Memory B cell (primary cell): Measurements from ENCODE around the gene PAX8.

ENCODE experiments used
- ATAC-seq: fragments of 150-1000 bp; cut with Tn5 transposase; 2 replicates; pipeline ENCODE4 v1.10.0; 2021; ENCODE audit warnings: low read depth, mild to moderate bottlenecking, moderate library complexity
- DNase-seq, 2 donors: peaks; one replicate each; pipeline ENCODE4 v3.0.0; 2022; ENCODE audit warnings: low spot score in 2 of 2
- H3K27ac Mint-ChIP-seq: one replicate; pipeline ENCODE4 v1.8.0; 2022; ENCODE audit warnings: mild to moderate bottlenecking, moderate library complexity, mixed read lengths
- H3K27me3 Mint-ChIP-seq: one replicate; pipeline ENCODE4 v1.8.0; 2022; ENCODE audit warnings: mixed read lengths
- H3K36me3 Mint-ChIP-seq: one replicate; pipeline ENCODE4 v1.8.0; 2022; ENCODE audit warnings: mild to moderate bottlenecking, mixed read lengths
- H3K4me1 Mint-ChIP-seq: one replicate; pipeline ENCODE4 v1.8.0; 2022; ENCODE audit warnings: mixed read lengths
- H3K4me3 Mint-ChIP-seq: one replicate; pipeline ENCODE4 v1.8.0; 2022; ENCODE audit warnings: mild to moderate bottlenecking, moderate library complexity, mixed read lengths
- H3K9me3 Mint-ChIP-seq: one replicate; pipeline ENCODE4 v1.8.0; 2022; ENCODE audit warnings: mixed read lengths

The PAX8 gene

DNA sequence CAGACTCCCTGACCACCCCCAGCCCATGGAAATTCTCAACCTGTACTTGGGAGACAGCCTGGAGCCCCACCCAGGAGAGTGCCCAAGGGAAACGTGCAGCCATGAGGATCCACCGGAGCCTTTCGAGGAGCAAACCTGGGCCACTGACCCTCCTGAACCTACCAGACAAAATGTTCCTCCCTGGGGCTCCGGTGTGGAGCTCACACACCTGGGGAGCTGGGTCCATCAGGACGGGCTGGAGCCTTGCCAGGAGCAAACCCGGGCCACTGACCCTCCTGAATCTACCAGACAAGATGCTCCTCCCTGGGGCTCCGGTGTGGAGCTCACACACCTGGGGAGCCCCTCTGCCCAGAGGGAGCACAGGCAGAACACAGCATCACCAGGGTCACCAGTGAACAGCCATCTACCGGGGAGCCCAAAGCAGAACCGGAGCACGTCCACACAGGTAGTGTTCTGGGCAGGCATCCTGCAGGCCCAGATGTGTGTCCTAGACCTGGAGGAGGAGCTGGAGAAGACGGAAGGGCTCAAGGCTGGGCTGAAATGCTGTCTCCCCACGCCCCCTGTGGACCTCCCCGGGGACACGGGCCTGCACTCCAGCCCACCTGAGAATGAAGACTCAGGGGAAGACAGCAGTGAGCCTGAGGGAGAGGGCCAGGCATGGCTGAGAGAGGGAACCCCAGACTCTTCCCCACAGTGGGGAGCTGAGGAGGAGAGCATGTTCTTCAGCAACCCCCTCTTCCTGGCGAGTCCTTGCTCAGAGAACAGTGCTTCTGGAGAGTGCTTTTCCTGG lies 96.1 kb downstream of the PAX8 start:
- no peak for ATAC-seq
- Mint-ChIP-seq H3K27ac (peak overlapping the region; percentile 12), H3K4me3 (no peak overlapping the region)

DNA sequence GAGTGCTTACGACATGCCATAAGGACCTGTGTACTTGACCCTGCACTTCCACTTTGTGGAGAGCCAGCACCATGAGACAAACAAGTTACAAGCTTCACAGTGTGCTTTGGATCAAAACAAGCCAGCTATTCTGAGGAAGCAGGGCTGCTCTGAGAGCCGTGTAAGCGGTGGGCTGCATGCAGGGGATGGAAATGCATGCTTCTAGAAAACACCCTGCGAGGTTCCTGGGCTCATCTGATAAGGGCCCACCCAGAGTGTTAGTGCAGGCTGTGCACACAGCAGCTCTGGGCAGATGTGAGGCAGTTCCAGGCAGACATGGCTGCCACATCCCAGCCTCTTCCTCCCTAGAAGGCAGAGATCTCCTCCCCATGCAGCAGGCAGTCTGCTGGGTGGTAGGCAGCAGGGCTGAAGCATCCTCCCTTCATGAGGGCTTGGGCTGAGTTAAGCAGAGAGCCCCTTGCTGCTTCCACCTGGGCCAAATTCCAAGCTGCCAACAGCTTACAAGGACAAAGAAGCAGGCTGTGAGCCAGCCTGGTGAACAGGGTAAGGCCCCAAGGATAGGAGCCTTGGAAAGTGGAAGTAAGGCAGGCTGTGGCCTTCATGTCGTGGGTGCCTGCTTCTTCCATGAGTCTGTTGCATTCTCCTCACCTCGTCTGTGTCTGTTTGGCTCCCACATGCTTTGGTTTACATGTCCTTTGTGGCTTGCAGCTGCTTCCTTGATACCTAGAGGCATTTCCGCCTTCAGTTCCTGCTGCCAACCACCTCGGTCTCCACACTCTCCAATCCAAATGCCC lies 97.3 kb downstream of the PAX8 start:
- ATAC-seq, result no peak
- H3K9me3 Mint-ChIP-seq, result no peaks in the 10 kb centered on the region
- peaks cover 57% of the 10 kb centered on the region for H3K4me1 Mint-ChIP-seq
- peak overlapping the region; percentile 17 for H3K4me3 Mint-ChIP-seq
- no peaks in the 10 kb centered on the region for H3K27me3 Mint-ChIP-seq
- peaks cover 23% of the 10 kb centered on the region for H3K36me3 Mint-ChIP-seq
- no peak for DNase-seq
- peak overlapping the region; percentile 69 for H3K27ac Mint-ChIP-seq

More for the DNA sequence above, 96.1 kb downstream of the PAX8 start:
- peaks cover 24% of the 10 kb centered on the region for H3K36me3 Mint-ChIP-seq
- DNase-seq, result no peak
- peaks cover 58% of the 10 kb centered on the region for H3K4me1 Mint-ChIP-seq
- no peaks in the 10 kb centered on the region for H3K27me3 Mint-ChIP-seq
- H3K9me3 Mint-ChIP-seq, result no peaks in the 10 kb centered on the region

DNA sequence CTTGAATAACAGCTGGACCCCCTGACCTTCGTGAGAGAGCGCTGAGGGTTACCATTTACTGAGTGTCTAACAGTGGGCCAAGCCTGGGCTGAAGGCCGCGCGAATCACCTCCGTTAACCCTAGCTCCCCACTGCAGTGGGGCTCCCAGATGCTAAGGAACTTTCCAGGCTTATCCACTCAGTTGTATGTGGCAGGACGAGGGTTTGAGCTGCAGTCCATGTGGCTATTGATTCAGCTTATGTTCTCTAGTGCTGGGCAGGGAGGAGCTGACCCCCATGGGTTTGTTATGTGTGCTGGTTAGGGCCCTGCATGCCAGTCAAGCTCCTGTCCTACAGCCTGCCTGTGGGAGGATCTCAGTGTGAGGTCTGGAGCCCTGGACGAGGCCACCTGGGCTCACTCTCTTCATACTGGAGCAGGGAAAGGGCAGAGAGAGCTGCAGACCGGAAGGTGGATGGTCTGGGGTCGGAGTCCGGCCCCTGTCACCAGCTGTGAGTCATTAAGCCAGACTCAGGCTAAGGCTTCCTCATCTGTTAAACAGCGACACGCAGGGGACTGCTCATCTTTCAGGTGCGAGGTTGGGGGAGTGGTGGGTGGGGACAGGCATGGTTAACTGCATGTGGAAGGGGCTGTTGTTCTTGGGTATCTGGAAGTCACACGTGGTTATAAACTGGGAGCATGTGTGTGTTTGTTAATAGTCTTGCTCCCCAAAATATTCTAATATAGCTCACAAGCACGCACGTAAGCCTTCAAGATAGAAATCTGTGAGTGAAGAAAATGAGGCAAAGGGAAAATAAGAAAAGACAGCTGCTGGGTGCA lies 98.4 kb downstream of the PAX8 start:
- Mint-ChIP-seq H3K27ac (peak overlapping the region; percentile 69), H3K27me3 (no peaks in the 10 kb centered on the region), H3K36me3 (peaks cover 16% of the 10 kb centered on the region), H3K9me3 (no peaks in the 10 kb centered on the region), H3K4me3 (peak overlapping the region; percentile 55), H3K4me1 (peaks cover 52% of the 10 kb centered on the region)
- DNase-seq, result no peak
- no peak for ATAC-seq

DNA sequence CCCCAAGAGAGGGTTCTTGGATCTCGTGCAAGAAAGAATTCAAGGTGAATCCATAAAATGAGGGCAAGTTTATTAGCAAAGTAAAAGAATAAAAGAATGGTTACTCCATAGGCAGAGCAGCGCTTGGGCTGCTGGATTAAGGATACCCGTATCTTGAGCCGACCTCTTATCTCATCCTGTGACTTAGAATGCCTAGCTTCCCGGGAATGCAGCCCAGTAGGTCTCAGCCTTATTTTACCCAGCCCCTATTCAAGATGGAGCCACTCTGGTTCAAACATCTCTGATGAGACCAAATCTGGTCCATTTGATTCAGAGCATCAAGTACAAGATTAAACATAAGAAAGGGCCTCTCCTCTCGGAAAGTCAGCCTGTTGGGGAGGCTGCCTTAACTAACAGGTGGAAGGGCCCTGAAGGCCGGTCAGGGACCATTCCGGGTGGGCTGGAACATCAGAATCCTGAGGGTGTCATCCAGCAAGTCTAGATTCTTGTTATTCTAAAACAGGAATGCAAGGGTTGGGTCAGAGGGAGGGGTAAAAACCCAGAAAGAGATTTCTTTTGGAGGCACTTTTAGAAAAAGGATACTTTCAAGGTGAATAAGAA lies 99.2 kb downstream of the PAX8 start:
- Mint-ChIP-seq H3K4me1 (peaks cover 54% of the 10 kb centered on the region), H3K27ac (peak overlapping the region; percentile 49), H3K9me3 (no peaks in the 10 kb centered on the region), H3K36me3 (peaks cover 15% of the 10 kb centered on the region), H3K4me3 (no peak overlapping the region), H3K27me3 (no peaks in the 10 kb centered on the region)
- no peak for ATAC-seq
- no peak for DNase-seq

DNA sequence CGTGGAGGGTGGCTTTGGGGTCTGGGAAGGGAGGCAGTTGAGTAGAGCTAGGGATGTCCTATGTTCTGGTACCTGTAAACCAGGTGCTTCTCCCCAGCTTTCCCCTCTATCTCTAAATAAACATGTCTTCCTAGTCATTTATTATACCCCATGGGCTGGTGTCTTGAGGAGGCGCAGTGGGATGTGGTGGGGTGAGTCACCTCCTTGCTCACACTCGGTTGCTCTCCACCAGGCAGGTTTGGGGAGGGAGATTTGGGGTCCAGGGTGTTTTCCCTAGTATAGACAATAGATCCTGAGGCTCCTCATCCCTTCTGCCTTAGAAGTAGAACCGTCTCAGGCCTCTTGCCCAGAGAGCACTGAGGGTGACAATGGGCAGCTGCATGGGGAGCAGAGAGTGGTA lies 99.8 kb downstream of the PAX8 start:
- Mint-ChIP-seq H3K4me3 (peak overlapping the region; percentile 60), H3K27ac (peak overlapping the region; percentile 49), H3K4me1 (peaks cover 52% of the 10 kb centered on the region), H3K9me3 (no peaks in the 10 kb centered on the region), H3K36me3 (peaks cover 13% of the 10 kb centered on the region), H3K27me3 (no peaks in the 10 kb centered on the region)
- ATAC-seq (no peak), DNase-seq (no peak)

DNA sequence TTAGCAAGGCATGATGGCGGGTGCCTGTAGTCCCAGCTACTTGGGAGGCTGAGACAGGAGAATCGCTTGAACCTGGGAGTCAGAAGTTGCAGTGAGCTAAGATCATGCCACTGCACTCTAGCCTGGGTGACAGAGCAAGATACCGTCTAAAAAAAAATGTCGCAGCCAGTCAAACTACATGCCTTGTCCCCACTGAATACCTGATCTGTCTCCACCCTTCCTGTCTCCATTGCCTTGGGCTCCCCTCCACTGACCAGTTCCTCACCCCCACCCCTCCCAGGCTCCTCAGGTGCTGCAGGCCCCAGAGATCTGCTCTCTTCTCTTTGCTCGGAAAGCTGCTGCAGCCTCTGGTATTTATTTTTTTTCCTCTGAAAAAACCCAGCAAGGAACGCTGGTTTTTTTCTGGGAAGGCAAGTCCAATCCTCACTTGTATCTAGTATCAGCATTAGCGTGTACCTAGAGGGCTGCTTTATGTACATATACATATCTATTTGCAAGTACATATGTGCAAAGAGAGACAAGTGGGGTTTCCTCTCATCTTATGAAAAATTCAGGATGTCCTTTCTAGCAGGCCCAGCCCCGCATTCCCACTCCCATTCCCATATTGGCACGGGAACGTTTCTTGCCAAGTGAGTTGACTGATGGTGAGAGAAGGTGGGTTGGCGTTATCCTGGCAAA lies 100.5 kb downstream of the PAX8 start:
- no peak for ATAC-seq
- no peaks in the 10 kb centered on the region for H3K9me3 Mint-ChIP-seq
- H3K27ac Mint-ChIP-seq, result peak overlapping the region; percentile 49
- no peaks in the 10 kb centered on the region for H3K27me3 Mint-ChIP-seq
- H3K4me1 Mint-ChIP-seq, result peaks cover 53% of the 10 kb centered on the region
- peaks cover 10% of the 10 kb centered on the region for H3K36me3 Mint-ChIP-seq
- no peak for DNase-seq
- peak overlapping the region; percentile 31 for H3K4me3 Mint-ChIP-seq

DNA sequence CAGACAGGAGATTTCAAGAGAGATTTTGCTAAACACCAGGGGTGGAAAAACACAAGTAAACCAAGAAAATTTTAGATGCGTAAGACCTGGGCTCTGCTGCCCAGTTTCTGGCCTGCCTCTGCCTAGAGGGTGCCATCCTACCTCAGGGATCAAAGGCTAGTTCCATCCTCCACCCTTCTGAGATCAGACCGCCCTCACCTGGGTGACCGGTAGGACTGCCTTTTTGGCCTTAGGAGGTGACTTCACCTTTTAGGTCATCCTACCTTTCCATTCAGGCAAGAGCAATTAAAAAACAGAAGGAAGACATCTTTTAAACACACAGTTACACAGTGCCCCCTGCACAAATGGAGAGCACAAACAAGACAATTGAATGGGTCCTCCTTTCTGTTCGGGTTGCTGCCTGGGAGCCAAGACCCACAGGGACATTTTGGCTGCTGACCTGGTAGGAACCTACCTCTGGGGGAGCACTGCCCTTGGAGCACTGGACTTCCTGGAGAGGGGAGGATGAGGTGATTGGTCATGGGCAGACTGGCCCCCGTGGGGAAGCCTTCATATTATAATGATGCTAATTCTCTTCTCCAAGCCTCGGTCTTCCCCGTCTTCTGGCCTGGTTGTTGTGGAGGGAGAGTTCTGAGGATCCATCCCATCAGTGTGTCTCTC lies 101.9 kb downstream of the PAX8 start:
- no peaks in the 10 kb centered on the region for H3K27me3 Mint-ChIP-seq
- H3K36me3 Mint-ChIP-seq, result peaks cover 10% of the 10 kb centered on the region
- no peak for ATAC-seq

DNA sequence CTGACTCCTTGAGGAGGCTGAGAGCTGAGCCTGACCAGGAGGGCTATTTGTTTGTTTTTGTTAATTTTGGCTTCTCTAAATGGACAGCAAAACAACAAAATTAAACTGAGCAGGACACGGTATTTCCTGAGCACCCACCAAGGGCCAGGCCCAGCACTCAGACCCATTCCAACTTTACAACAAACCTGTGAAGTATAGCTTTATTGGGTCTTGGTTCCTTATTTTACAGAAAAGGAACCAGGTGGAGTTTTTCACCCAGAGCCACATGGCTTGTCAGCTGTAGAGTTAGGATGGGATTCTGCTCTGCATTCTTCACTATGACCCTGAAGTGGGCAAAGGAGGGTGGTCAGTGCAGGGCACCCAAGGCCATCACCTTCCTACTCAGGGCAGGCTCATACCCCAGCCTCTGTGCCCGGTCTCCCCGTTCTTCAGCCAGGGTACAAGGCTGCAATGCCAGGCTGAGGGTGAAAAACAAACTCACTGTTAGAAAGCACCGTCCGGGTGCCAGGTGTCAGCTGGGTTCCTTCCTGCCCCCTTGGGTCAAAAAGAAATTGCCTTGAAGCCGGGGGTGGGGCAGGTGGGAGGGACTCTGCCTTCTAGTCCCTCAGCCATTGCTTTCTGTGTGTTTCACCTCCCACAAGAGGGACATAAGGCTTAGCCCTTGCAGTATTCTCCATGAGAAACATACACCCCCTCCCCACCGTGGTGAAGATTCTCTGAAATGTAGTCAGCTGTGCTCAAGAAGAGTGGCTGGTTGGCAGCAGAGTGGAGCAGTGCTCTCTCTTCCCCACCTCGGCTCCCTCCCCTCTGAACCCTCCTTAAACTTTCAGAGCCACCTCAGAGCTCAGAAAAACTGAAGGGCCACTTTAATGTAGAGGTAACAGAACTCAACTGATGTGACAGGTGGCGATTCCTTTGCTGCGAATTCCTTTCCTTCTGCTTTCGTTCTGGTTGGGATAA lies 102.7 kb downstream of the PAX8 start:
- Mint-ChIP-seq H3K4me3 (peak overlapping the region; percentile 82), H3K27ac (peak overlapping the region; percentile 89), H3K27me3 (no peaks in the 10 kb centered on the region), H3K4me1 (peaks cover 56% of the 10 kb centered on the region), H3K9me3 (peaks cover 2% of the 10 kb centered on the region), H3K36me3 (peaks cover 13% of the 10 kb centered on the region)
- DNase-seq (peak; percentile 54 to 58), ATAC-seq (peak; percentile 62)

More for the DNA sequence above, 101.9 kb downstream of the PAX8 start:
- Mint-ChIP-seq H3K9me3 (no peaks in the 10 kb centered on the region), H3K27ac (peak overlapping the region; percentile 50), H3K4me1 (peaks cover 56% of the 10 kb centered on the region), H3K4me3 (peak overlapping the region; percentile 82)
- DNase-seq, result no peak

DNA sequence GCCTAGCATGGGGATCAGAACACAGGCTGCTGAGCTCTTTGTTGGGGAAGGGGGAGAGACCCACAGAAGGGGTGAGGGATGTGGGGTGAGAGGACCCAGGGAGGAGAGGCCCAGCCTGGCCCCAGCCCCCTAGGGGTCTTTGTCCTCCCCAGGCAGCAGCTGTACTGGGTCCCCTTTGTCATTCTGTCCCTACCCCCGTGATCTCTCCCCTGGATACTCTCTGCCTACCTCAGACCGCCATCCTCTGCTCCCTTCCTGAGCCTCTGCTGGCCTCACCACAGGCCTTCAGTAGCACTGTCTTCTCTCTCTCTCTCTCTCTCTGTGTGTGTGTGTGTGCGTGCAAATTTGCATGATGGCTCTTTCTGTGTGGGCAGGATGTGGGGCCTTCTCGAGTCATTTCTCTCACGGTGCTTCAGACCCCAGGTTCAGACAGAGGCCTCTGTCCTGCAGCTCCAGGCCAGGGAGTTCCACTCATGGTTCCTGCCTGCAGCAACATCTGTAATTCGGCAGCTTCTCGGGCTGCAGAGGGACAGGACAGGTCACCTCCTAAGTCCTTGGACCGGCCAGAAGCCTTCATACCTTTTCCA lies 103.6 kb downstream of the PAX8 start:
- Mint-ChIP-seq H3K4me1 (peaks cover 53% of the 10 kb centered on the region), H3K9me3 (peaks cover 2% of the 10 kb centered on the region), H3K27ac (peak overlapping the region; percentile 89), H3K27me3 (no peaks in the 10 kb centered on the region), H3K36me3 (peaks cover 10% of the 10 kb centered on the region), H3K4me3 (peak overlapping the region; percentile 82)
- ATAC-seq, result peak; percentile 70
- DNase-seq, result peak; percentile 60 to 61

DNA sequence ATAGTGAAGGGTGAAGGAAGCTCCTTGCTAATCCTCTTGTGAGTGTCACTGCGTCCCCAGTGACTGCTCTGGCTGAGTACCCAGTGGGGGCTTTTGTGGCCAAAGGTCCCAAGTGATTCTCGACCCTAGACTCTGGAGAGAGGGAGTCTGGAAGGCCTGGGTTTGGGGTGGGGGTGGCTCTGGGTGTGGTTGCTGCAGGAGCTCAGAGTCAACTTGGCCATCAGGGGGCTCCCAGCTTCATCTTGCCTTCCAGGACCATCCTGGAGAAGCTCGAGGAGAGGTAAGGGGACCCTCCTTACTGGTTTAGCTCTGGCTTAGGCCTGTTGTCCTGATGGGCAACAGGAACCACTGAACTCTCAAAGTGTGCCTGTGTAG lies 104.4 kb downstream of the PAX8 start:
- peak overlapping the region; percentile 89 for H3K27ac Mint-ChIP-seq
- DNase-seq (no peak), ATAC-seq (no peak)
- peaks cover 52% of the 10 kb centered on the region for H3K4me1 Mint-ChIP-seq
- H3K27me3 Mint-ChIP-seq, result no peaks in the 10 kb centered on the region
- peaks cover 2% of the 10 kb centered on the region for H3K9me3 Mint-ChIP-seq
- peak overlapping the region; percentile 82 for H3K4me3 Mint-ChIP-seq
- peaks cover 10% of the 10 kb centered on the region for H3K36me3 Mint-ChIP-seq

DNA sequence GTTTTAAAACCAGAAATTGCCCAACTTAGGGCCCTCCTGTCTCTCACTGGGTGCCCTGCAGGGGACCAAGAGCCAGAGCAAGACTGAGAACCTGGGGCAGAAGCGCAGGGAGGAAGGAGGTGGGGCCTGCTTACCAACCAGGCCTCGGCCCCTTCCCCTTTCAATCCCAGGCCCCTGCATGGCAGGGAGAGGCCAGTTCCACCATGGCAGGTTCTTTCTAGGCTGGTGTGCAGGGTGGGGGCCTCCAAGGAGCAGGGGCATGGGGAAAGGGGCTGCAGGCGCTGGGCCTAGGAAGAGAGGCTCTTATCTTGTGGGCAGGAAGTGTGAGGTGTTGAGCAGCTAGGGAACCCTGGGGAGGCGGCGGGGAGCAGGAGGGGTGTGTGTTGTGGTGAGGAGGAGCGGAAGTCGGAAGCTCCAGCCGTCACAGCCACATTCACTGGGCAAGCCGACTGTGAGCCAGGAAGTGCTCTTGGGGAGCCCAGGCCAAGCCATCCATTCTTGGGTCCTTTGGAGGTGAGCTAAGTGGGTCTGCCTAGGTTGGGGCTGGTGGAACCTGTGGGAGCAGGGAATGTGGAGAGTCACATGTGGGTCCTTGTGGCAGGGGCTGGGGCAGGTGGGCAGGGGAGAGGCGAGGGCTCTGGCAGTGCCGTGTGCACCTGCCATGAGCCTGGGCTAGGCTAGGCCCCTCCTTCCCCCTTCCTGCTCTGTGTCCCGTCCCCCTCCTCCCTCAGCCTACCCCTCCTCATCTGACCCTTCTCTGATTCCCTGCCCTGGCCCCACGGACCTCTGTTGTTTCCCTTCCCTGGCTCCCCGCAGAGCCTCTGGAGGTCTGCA lies 105.0 kb downstream of the PAX8 start, which contains the start of gene PSD4:
Gene PSD4 (plus strand): TSS at position 430 of the 834 bp plus-strand sequence. CDS start 8,486 bp downstream, outside the sequence.
- DNase-seq, result peak; percentile 35 to 46
- peaks cover 2% of the 10 kb centered on the region for H3K9me3 Mint-ChIP-seq
- H3K27me3 Mint-ChIP-seq, result no peaks in the 10 kb centered on the region
- ATAC-seq, result peak; percentile 56
- H3K4me1 Mint-ChIP-seq, result peaks cover 51% of the 10 kb centered on the region
- peak within 1 kb of the TSS; percentile 89 for H3K27ac Mint-ChIP-seq
- peaks cover 10% of the 10 kb centered on the region for H3K36me3 Mint-ChIP-seq
- peak within 1 kb of the TSS; percentile 82 for H3K4me3 Mint-ChIP-seq
